Activated CD4-positive, alpha-beta memory T cell treated with anti-CD3 and anti-CD28 coated beads for 36 hours (primary cell): ENCODE measurements around the gene AADACL2. TPM values are rescaled to one million over a fixed set of nuclear protein-coding genes. Genes with fewer than 3 reads are reported as not detected.

Experiments used
- CTCF ChIA-PET: fragments of 350-600 bp; sonication (Branson Sonifier 250); formaldehyde crosslinking; loops from one replicate; lab custom pipeline; 2021; ENCODE audit warnings: antibody characterized with exemption, inconsistent platforms; lab: Charles Lee
- POLR2A ChIA-PET: fragments of 350-600 bp; sonication (Branson Sonifier 250); formaldehyde crosslinking; loops from one replicate; lab custom pipeline; 2021; ENCODE audit warnings: antibody characterized with exemption; lab: Charles Lee
- DNase-seq: peaks from one replicate; pipeline ENCODE4 v3.0.0-alpha.2; 2020
- H3K27ac Mint-ChIP-seq: one replicate; pipeline ENCODE4 v1.8.0; 2021; ENCODE audit warnings: mixed read lengths
- H3K27me3 Mint-ChIP-seq: one replicate; pipeline ENCODE4 v1.8.0; 2021; ENCODE audit warnings: mixed read lengths
- H3K36me3 Mint-ChIP-seq: one replicate; pipeline ENCODE4 v1.8.0; 2021; ENCODE audit warnings: mixed read lengths
- H3K4me1 Mint-ChIP-seq: one replicate; pipeline ENCODE4 v1.8.0; 2021; ENCODE audit warnings: low read depth, mixed read lengths
- H3K4me3 Mint-ChIP-seq: one replicate; pipeline ENCODE4 v1.8.0; 2021; ENCODE audit warnings: mild to moderate bottlenecking, mixed read lengths
- H3K9me3 Mint-ChIP-seq: one replicate; pipeline ENCODE4 v1.8.0; 2021; ENCODE audit warnings: mixed read lengths
- intact Hi-C: fragments of 100-400 bp; cut with micrococcal nuclease; formaldehyde crosslinking; loops from one replicate; pipeline ENCODE4 v1.15.1; 2023
- total RNA-seq, 2 experiments: library from RNA; stranded (reverse); gene quantifications; one replicate each; pipeline ENCODE4 v1.2.3, GENCODE V29; 2021

The AADACL2 gene
- total RNA-seq, 2 experiments from 2014 or later, result not detected

DNA sequence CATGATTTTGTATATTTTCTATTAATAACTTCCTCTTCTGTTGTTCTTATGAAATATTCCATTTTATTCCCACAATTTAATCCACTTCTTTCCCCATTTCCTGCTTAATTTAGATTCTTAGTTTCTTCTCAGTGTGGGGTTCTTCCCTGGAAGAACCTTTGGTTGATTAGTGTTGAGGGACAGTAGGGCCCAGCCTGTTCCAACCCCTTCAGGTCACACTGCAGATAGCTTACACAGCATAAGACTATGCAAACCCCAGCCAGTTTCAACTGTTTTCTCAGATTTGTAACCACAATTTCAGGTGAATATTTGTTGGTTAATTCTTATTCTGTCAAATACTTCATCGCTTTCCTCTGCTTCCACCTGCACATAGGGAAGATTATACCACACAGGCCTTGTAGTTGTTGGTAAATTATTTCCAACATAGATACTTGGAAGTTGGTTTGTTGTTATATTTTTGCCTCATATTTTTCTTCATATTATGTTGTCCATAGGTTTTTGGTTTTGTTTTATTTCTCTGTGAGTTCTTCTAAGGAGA is 34.7 kb downstream of the AADACL2 start:
- ChIA-PET CTCF (interaction anchor here (0.7 kb wide), 1 partner anchor 1030 kb away, joined by 3 read pairs; no protein-coding TSS in a partner anchor), POLR2A (no interaction called here)
- Mint-ChIP-seq H3K4me1 (no peaks in the 10 kb centered on the region), H3K36me3 (no peaks in the 10 kb centered on the region), H3K9me3 (no peaks in the 10 kb centered on the region), H3K27ac (no peak overlapping the region), H3K27me3 (peaks cover 5% of the 10 kb centered on the region), H3K4me3 (no peak overlapping the region)
- intact Hi-C loops, result no loop called here
- no peak for DNase-seq

DNA sequence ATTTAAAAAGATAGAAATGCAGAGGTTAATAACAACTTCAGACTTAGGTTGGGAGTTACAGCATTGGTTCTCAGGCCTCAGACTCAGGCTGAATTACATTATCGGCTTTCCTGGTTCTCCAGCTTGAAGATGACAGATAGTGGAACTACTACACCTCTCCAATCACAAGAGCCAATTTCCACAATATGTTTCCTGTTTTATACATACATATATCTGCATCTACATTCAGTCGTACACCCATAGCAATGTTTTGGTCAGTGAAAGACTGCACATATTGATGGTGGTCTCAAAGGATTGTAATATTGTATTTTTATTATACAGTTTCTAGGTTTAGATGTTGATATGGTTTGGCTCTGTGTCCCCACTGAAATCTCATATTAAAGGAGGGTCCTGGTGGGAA is 35.4 kb downstream of the AADACL2 start:
- no peak for DNase-seq
- H3K4me1 Mint-ChIP-seq, result no peaks in the 10 kb centered on the region
- no peak overlapping the region for H3K27ac Mint-ChIP-seq
- CTCF ChIA-PET, result no interaction called here
- intact Hi-C loops, result no loop called here
- H3K36me3 Mint-ChIP-seq, result no peaks in the 10 kb centered on the region
- H3K9me3 Mint-ChIP-seq, result no peaks in the 10 kb centered on the region
- no peak overlapping the region for H3K4me3 Mint-ChIP-seq
- POLR2A ChIA-PET, result no interaction called here
- H3K27me3 Mint-ChIP-seq, result peaks cover 5% of the 10 kb centered on the region

DNA sequence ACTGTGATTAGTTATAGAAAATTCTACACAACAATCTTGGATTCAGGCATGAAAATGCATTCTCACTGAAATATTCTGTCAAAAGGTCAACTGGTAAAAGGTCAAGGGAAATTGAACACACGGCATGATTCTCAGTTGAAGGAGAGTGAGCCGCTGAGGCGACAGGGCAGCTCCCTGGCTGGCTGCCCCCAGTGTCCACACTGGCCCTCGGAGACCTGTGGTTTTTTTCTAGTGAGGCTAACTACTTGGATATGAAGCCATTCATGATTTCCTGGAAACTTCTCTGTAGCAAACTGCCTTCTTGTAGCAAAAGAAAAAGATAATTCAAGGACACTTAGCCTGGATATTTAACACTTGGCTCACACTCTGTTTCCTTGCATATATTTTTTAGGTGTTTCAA is 37.2 kb downstream of the AADACL2 start:
- POLR2A ChIA-PET, result no interaction called here
- CTCF ChIA-PET, result no interaction called here
- no peak for DNase-seq
- Mint-ChIP-seq H3K9me3 (no peaks in the 10 kb centered on the region), H3K4me1 (no peaks in the 10 kb centered on the region), H3K27me3 (peaks cover 8% of the 10 kb centered on the region), H3K27ac (no peak overlapping the region), H3K4me3 (no peak overlapping the region), H3K36me3 (no peaks in the 10 kb centered on the region)
- intact Hi-C loops, result no loop called here

DNA sequence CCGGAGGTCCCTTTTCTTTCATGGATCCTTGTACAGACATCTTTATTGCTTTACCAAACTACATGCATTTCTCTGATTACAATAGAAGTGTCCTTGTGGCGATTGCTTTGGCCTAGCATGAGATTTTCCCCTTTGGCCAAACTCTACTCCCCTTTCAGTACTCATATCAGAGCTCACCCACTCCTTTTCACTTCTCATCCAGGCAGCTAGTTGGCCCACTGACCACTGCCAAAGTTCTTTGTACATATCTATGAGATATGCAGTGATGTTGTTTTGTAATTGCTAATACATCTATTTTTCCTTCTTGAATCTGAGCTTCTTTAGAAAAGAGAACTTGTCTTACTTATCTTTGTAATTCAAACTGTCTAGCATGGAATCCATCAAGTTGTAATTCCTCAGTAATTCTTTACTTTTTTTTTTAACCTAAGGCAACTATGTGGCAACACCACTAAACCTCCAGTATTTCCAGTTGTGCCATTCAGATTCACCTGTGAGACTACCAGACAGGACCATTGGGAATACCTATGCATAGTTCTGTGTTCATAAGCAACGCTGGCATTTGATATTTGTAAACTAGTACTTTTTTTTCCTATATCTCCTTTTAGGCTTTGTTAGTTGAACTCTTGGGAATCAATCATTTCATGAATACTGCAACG is 39.2 kb downstream of the AADACL2 start:
- ChIA-PET POLR2A (interaction anchor here (0.7 kb wide), 1 partner anchor 855 kb away, joined by 3 read pairs; no protein-coding TSS in a partner anchor), CTCF (no interaction called here)
- DNase-seq, result no peak
- Mint-ChIP-seq H3K27ac (no peak overlapping the region), H3K9me3 (no peaks in the 10 kb centered on the region), H3K4me3 (no peak overlapping the region), H3K27me3 (peaks cover 8% of the 10 kb centered on the region), H3K36me3 (no peaks in the 10 kb centered on the region), H3K4me1 (no peaks in the 10 kb centered on the region)
- intact Hi-C loops, result no loop called here

DNA sequence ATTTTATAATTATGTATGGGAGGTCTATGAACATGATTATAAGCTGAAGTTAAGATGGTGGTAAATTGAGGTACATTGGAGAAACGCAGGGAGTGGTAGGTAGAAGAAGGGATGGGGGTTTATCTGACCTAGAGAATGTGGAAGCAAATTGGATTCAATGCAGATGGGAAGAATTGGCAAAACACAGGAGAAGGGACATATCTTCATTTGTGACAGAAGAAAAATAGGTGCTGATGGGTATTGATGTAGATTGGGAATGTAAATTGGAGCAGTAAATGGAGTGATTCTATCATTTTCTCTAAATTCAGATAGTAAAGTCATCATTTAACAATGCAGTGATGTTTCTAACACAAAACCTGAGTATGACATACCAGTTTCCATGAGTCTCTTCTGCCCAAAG is 40.5 kb downstream of the AADACL2 start:
- Mint-ChIP-seq H3K36me3 (no peaks in the 10 kb centered on the region), H3K27ac (no peak overlapping the region), H3K4me1 (no peaks in the 10 kb centered on the region), H3K27me3 (peaks cover 8% of the 10 kb centered on the region), H3K9me3 (no peaks in the 10 kb centered on the region), H3K4me3 (no peak overlapping the region)
- DNase-seq, result no peak
- intact Hi-C loops, result no loop called here
- CTCF ChIA-PET, result no interaction called here
- POLR2A ChIA-PET, result no interaction called here

DNA sequence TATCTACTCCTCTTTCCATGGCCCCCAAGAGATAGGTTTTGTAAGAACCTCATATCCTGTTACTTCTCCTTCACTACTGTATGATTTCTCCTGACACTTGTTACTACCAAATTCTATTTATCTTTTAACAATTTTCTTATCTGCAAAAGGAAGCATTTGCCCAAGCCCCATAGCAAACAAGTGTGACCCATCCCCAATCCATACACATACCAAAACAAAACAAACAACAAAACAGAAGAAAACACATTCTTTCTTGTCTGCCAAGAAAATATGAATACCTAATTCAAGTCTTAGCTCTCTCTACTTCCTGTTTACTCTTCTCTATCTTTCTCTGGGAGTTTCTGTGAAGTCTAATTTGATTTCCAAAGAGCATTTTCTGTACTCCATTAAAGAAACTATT is 41.2 kb downstream of the AADACL2 start:
- H3K4me1 Mint-ChIP-seq, result no peaks in the 10 kb centered on the region
- H3K9me3 Mint-ChIP-seq, result no peaks in the 10 kb centered on the region
- intact Hi-C loops, result no loop called here
- H3K4me3 Mint-ChIP-seq, result no peak overlapping the region
- no peak overlapping the region for H3K27ac Mint-ChIP-seq
- H3K36me3 Mint-ChIP-seq, result no peaks in the 10 kb centered on the region
- H3K27me3 Mint-ChIP-seq, result peaks cover 6% of the 10 kb centered on the region
- CTCF ChIA-PET, result no interaction called here
- POLR2A ChIA-PET, result no interaction called here
- DNase-seq, result no peak

DNA sequence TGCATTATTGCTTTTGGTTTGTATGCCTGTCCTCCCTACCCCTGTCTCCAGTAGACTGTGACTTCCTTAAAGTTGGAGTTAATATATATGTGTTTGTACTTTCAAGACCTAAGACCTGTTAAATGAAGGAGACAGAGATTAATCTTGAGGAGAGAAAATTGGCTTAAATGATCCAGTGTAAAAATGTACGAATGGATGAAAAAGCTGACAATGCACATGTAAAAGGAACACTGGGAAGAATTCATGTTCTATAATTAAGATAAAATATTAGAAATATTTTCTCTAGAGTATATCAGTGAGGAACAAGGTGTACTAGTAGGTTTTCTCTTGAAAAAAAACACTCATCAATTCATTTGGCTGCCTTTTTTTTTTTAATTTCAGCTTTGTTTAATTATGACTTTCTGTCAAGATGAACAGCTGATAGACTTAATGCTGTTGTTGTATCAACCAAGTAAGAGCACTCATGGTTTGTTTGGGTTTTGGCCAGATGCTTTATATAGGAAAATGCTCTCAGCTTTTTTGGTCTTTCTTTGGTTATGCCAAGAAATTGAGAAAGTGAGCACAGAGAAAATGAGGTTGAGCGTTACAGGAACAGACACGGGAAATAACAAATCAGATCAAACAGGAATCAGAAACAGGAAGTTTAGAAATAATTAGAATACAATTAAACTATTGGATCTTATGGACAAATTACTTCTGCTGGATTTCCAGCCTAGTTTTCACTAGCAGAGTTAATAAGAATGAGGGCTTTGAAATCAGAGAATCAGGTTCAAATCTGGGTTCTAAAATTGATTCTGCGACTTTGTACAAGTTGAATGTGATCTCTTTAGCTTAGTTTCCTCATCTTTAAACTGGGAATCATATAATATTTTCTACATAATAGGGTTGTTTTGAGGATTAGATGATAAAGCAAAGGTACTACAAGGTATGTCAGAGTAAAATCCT is 41.9 kb downstream of the AADACL2 start:
- Mint-ChIP-seq H3K4me3 (no peak overlapping the region), H3K27ac (no peak overlapping the region), H3K36me3 (no peaks in the 10 kb centered on the region), H3K27me3 (peaks cover 6% of the 10 kb centered on the region), H3K9me3 (no peaks in the 10 kb centered on the region), H3K4me1 (no peaks in the 10 kb centered on the region)
- DNase-seq, result no peak
- ChIA-PET CTCF (no interaction called here), POLR2A (no interaction called here)
- intact Hi-C loops, result no loop called here

DNA sequence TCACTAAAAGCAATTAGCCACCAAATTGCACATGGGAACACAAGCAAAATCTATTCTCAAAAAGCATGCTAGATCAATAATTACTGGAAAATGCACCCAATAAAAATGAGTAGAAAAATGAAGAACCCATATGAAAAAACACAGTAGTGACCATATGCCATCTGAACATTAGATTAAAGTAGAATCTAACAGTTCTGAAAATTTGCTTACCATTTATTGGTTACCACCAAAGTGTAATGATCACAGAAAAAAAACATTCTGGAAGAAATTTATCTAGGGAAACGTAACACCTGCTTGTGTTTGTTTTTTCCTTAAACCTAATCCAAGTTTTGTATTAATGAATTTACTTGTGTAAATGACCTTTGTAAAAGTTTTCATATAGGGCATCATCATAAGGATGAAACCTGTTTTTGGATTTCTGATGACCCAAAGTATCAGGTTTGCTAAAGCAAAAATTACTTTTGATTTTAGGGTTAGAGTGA is 42.6 kb downstream of the AADACL2 start:
- Mint-ChIP-seq H3K9me3 (no peaks in the 10 kb centered on the region), H3K27ac (no peak overlapping the region), H3K36me3 (no peaks in the 10 kb centered on the region), H3K4me1 (no peaks in the 10 kb centered on the region), H3K4me3 (no peak overlapping the region), H3K27me3 (peaks cover 6% of the 10 kb centered on the region)
- no peak for DNase-seq
- CTCF ChIA-PET, result no interaction called here
- POLR2A ChIA-PET, result no interaction called here
- intact Hi-C loops, result no loop called here

DNA sequence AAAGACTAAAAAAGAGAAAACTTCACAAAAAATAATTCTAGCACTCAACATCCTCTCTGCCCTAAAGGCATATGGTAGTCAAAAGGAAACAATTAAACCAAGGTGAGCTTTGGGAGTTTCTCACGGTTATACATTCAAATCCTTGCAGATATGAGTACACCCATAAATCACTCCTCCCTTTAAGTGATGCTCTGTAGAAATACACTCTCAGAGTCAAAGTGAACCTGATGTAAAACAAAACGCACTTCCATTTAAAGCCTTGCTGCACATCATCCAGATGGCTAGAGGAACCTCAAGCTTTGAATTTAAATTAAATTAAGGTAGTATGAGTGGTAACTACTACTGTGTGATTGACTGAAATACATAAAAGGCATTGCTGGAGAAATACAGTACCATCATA is 44.2 kb downstream of the AADACL2 start:
- Mint-ChIP-seq H3K4me1 (no peaks in the 10 kb centered on the region), H3K27ac (no peak overlapping the region), H3K27me3 (peaks cover 4% of the 10 kb centered on the region), H3K36me3 (no peaks in the 10 kb centered on the region), H3K9me3 (no peaks in the 10 kb centered on the region), H3K4me3 (no peak overlapping the region)
- CTCF ChIA-PET, result no interaction called here
- no peak for DNase-seq
- intact Hi-C loops, result no loop called here
- POLR2A ChIA-PET, result no interaction called here

DNA sequence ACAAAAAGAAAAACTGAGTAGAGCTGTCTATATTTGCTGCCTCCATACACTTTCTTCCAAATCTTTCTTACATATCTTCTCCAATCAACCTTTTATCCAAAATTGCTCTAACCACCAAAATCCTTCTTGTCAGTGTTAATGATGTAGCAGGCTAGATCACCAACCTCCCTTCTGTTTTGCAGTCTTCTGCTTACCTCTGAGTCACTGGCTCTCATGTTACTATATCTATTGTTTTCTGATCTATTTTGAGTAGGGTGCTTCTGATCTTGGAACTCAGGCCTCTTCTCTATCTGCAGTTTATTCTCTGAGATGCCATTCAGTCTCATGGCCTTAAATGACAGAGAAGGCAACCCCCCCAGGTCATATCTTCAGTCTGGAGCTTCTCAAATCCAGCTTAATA is 53.9 kb downstream of the AADACL2 start:
- intact Hi-C loops, result no loop called here
- ChIA-PET CTCF (no interaction called here), POLR2A (no interaction called here)
- Mint-ChIP-seq H3K27ac (no peak overlapping the region), H3K9me3 (no peaks in the 10 kb centered on the region), H3K27me3 (peaks cover 3% of the 10 kb centered on the region), H3K36me3 (no peaks in the 10 kb centered on the region), H3K4me1 (no peaks in the 10 kb centered on the region), H3K4me3 (no peak overlapping the region)
- DNase-seq, result no peak

DNA sequence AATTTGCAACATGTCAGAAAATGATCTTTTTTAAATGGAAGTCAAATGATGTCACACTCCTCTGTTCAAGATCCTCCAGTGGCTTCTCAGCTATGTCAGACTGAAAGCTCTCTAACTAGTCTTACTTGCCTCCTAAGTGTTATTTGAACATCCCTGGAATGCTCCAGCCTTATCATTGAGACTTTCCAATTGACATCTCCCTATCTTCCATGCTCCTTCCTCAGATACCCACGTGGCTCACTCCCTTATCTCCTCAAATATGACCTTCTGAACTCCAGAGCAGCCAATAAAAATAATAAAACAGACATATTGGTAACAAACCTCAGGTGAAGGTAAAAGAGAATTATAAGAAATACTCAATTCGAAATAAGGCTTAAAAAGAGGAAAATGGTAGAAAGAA is 54.7 kb downstream of the AADACL2 start:
- no peak overlapping the region for H3K4me3 Mint-ChIP-seq
- DNase-seq, result no peak
- intact Hi-C loops, result no loop called here
- H3K4me1 Mint-ChIP-seq, result no peaks in the 10 kb centered on the region
- H3K9me3 Mint-ChIP-seq, result no peaks in the 10 kb centered on the region
- POLR2A ChIA-PET, result no interaction called here
- no peaks in the 10 kb centered on the region for H3K36me3 Mint-ChIP-seq
- H3K27ac Mint-ChIP-seq, result no peak overlapping the region
- CTCF ChIA-PET, result no interaction called here
- H3K27me3 Mint-ChIP-seq, result peaks cover 3% of the 10 kb centered on the region

DNA sequence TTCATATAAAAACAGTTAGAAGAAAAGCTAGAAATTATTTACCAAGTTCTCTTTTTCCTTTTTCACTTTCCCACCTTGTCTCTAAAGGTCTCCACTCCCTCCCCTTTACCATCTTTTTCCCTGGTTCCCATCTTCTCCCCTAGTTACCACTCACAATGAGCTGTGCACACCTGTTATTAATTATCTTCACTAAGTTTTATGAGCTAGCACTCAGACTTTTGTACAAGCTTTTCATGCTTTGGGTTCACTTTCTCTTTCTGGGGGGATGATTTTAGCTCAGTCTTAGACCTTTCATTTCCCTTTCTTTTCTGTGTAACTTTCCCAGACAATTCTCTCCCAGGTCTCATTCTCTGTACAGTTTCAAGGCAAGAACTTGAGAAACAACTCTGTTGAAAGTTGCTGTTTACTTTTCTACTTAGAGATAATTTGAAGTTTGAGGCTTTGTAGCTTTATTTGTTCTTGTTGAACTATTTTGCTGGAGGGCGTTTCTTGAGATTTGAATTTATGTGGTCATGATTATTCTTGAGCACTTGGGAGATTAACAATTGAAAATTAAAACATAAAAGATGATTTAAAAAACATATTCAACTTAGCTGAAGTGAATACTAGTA is 56.2 kb downstream of the AADACL2 start:
- ChIA-PET CTCF (no interaction called here), POLR2A (no interaction called here)
- H3K4me1 Mint-ChIP-seq, result no peaks in the 10 kb centered on the region
- H3K27ac Mint-ChIP-seq, result no peak overlapping the region
- H3K9me3 Mint-ChIP-seq, result no peaks in the 10 kb centered on the region
- H3K27me3 Mint-ChIP-seq, result peaks cover 1% of the 10 kb centered on the region
- H3K4me3 Mint-ChIP-seq, result no peak overlapping the region
- no peak for DNase-seq
- no peaks in the 10 kb centered on the region for H3K36me3 Mint-ChIP-seq
- intact Hi-C loops, result no loop called here
